HCT116 (cell line): ENCODE measurements around the gene PHF2.

ENCODE experiments used
- CEBPB ChIP-seq: IDR thresholded peaks from 2 replicates; pipeline ENCODE4 v1.6.1; 2012; ENCODE audit warnings: low read depth
- ELF1 ChIP-seq: IDR thresholded peaks from 2 replicates; pipeline ENCODE4 v1.6.1; 2012; ENCODE audit warnings: low read depth, borderline replicate concordance
- ZNF274 ChIP-seq: fragments of 200-500 bp; sonication (Bioruptor generic); IDR thresholded peaks from 2 replicates; pipeline ENCODE4 v1.6.1; 2014; ENCODE audit warnings: mild to moderate bottlenecking, low read depth, low read length, inconsistent platforms
- TF ChIP-seq, protein P1 (sequence below), 3 experiments: fragments of 200-600 bp in 1 of 3; sonication (generic) in 1 of 3; IDR thresholded peaks in 2 of 3; conservative IDR thresholded peaks in 1 of 3; 2 replicates each; pipeline ENCODE4 v1.5.1; 2012 to 2017; ENCODE audit warnings: low read depth in 2 of 3, low read length in 2 of 3, antibody characterized with exemption in 1 of 3, borderline replicate concordance in 1 of 3, control low read depth in 1 of 3, mild to moderate bottlenecking in 1 of 3, mixed read lengths in 1 of 3, mixed run types in 1 of 3, moderate library complexity in 1 of 3; ENCODE audit not compliant: insufficient read depth in 1 of 3

DNA sequence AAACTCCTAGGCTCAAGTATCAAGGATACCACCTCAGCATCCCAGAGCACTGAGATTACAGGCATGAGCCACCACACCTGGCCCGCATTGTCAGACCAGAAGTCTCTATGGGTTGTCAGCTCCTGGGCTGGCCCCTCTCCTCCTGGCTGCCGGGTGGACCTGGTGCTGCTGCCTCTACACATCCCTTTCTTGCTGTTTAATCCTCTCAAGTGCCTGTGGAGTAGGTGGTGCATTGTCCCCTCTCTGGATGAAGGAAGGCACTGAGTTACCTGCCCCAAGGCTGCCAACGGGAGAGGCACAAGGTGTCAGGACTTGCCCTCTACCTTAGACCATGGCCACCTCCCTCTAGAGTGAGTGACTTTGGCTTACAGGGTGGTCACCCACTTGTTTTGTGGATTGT is 37.4 kb downstream of the PHF2 start:
- TF ChIP-seq, protein P1, sequence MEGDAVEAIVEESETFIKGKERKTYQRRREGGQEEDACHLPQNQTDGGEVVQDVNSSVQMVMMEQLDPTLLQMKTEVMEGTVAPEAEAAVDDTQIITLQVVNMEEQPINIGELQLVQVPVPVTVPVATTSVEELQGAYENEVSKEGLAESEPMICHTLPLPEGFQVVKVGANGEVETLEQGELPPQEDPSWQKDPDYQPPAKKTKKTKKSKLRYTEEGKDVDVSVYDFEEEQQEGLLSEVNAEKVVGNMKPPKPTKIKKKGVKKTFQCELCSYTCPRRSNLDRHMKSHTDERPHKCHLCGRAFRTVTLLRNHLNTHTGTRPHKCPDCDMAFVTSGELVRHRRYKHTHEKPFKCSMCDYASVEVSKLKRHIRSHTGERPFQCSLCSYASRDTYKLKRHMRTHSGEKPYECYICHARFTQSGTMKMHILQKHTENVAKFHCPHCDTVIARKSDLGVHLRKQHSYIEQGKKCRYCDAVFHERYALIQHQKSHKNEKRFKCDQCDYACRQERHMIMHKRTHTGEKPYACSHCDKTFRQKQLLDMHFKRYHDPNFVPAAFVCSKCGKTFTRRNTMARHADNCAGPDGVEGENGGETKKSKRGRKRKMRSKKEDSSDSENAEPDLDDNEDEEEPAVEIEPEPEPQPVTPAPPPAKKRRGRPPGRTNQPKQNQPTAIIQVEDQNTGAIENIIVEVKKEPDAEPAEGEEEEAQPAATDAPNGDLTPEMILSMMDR (IDR thresholded peaks at IDR 0.05 in 2 of 3, conservative IDR thresholded peaks at IDR 0.05 in 1 of 3; ENCODE audit: borderline replicate concordance in 1 of 3, insufficient read depth in 1 of 3, low read depth in 2 of 3, low read length in 2 of 3), result no peak
- TF ChIP-seq ELF1 (no peak), ZNF274 (no peak), CEBPB (no peak)
